ENCODE measurements around the gene NEURL3.

GRCh38 chr2:96536445-96537065 lies 31.4 kb upstream of the NEURL3 start, which contains the start of gene ARID5A:
- TF ChIP-seq POLR2A (IDR thresholded peaks at IDR 0.05): peak; percentile 66 to 78
- TF ChIP-seq CTCF (IDR thresholded peaks at IDR 0.05): peak; percentile 21 to 61 (median 49)

Measured in adrenal gland (tissue), 5 donors.